Urothelium cell line (cell line): Measurements from ENCODE around the gene TBC1D9.
"Not testable (repeated sequence)": the region's sequence is repeated elsewhere in the genome, so short reads cannot be mapped to it uniquely, and the experiment has no call there.

Experiments
- DNase-seq: peaks from one replicate; pipeline ENCODE4 v3.0.0; 2011; ENCODE audit warnings: low spot score, mixed read lengths
- FAIRE-seq: peaks from 2 replicates; lab custom pipeline; 2011; peaks lifted over from hg19 to GRCh38; lab: Jason Lieb, UNC

The TBC1D9 gene

GRCh38 chr4:140754918-140755773 is 1.0 kb downstream of the TBC1D9 start:
- no peak for FAIRE-seq
- DNase-seq: no peak

GRCh38 chr4:140753329-140753728 is 2.9 kb downstream of the TBC1D9 start:
- no peak for DNase-seq
- no peak for FAIRE-seq

- DNase-seq: no peak
- FAIRE-seq: no peak
Measured at GRCh38 chr4:140752291-140753068, 3.7 kb downstream of the TBC1D9 start.

GRCh38 chr4:140750470-140750869 is 5.7 kb downstream of the TBC1D9 start:
- no peak for FAIRE-seq
- no peak for DNase-seq

- no peak for DNase-seq
- FAIRE-seq: no peak
Measured at GRCh38 chr4:140748171-140748570, 8.0 kb downstream of the TBC1D9 start.

GRCh38 chr4:140746546-140746945 is 9.6 kb downstream of the TBC1D9 start:
- not testable (repeated sequence) for DNase-seq, FAIRE-seq

GRCh38 chr4:140744421-140744820 is 11.8 kb downstream of the TBC1D9 start:
- no peak for DNase-seq
- no peak for FAIRE-seq

- peak; percentile 19 for DNase-seq
- FAIRE-seq: no peak
Measured at GRCh38 chr4:140743194-140743931, 12.8 kb downstream of the TBC1D9 start.

GRCh38 chr4:140742838-140743193 is 13.4 kb downstream of the TBC1D9 start:
- no peak for FAIRE-seq

GRCh38 chr4:140740906-140741670 is 15.1 kb downstream of the TBC1D9 start:
- no peak for FAIRE-seq

More at GRCh38 chr4:140742838-140743193, 13.4 kb downstream of the TBC1D9 start:
- no peak for DNase-seq

GRCh38 chr4:140740422-140740821 is 15.8 kb downstream of the TBC1D9 start:
- DNase-seq (no peak), FAIRE-seq (no peak)

More at GRCh38 chr4:140740906-140741670, 15.1 kb downstream of the TBC1D9 start:
- no peak for DNase-seq

- no peak for FAIRE-seq
- no peak for DNase-seq
Measured at GRCh38 chr4:140739971-140740370, 16.2 kb downstream of the TBC1D9 start.

- DNase-seq (no peak), FAIRE-seq (no peak)
Measured at GRCh38 chr4:140738139-140738538, 18.0 kb downstream of the TBC1D9 start.

GRCh38 chr4:140736669-140737343 is 19.4 kb downstream of the TBC1D9 start:
- FAIRE-seq (no peak), DNase-seq (no peak)

GRCh38 chr4:140735779-140736391 is 20.3 kb downstream of the TBC1D9 start:
- no peak for DNase-seq
- FAIRE-seq: no peak

GRCh38 chr4:140735317-140735716 is 20.9 kb downstream of the TBC1D9 start:
- DNase-seq: no peak
- no peak for FAIRE-seq

- DNase-seq (no peak), FAIRE-seq (no peak)
Measured at GRCh38 chr4:140732780-140733179, 23.4 kb downstream of the TBC1D9 start.

- DNase-seq (no peak), FAIRE-seq (no peak)
Measured at GRCh38 chr4:140729344-140730049, 26.7 kb downstream of the TBC1D9 start.
